ENCODE measurements around the gene SV2C.

DNA sequence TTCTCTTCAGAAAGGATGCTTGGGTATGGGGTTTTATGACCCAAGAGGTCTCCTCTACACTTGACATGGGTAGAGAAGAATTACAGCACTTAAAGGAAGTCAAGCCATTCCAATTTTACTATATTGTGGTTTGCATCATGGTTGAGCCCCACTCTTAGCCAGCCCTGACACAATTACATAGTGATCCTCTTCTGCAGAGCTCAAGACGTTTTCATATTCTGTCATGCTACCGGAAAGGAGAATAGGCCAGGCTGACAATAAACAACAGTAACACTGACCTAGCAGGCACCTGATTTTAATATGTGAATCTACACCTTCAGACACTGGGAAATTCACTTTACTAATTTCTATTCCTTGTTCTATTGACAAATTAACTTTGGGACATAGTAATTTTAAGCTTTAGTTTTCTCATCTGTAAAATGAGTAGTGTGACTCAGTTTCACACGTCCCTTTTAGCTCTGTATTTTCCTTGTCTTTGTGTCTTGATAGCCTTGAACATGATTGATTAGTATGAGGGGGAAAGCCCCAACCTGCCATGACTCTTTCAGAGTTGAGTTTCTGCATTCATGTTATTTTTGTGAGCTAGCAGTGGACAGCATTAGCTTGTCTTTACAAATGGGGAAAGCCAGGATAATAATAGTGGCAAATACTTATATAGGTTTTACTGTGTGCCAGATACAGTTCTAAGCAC is 83.8 kb downstream of the SV2C start:
- TF ChIP-seq POLR2A (IDR thresholded peaks at IDR 0.05) (no peak), CTCF (IDR thresholded peaks at IDR 0.05) (no peak)

Measured in heart left ventricle (tissue), 13 donors.